OCI-LY7 (cell line): Measurements from ENCODE around the gene USP32.
"Not testable (repeated sequence)": the region's sequence is repeated elsewhere in the genome, so short reads cannot be mapped to it uniquely, and the experiment has no call there.

Source experiments
- CTCF ChIP-seq: fragments of 200-600 bp; sonication (generic); conservative IDR thresholded peaks from 2 replicates; pipeline ENCODE4 v1.5.1; 2014; ENCODE audit warnings: mild to moderate bottlenecking, antibody characterized with exemption, low read length, moderate library complexity, mixed read lengths
- EZH2phosphoT487 ChIP-seq: fragments of 200-600 bp; sonication (generic); IDR thresholded peaks from 2 replicates; pipeline ENCODE4 v1.6.1; 2018; ENCODE audit warnings: low read depth, borderline replicate concordance, mild to moderate bottlenecking, mixed run types, antibody characterized with exemption, low read length, moderate library complexity, mixed read lengths

- TF ChIP-seq CTCF, EZH2phosphoT487: not testable (repeated sequence)
These were observed 58.9 kb downstream of the USP32 start for GRCh38 chr17:60333072-60333471.
